Measurements from ENCODE around the gene CNTRL.

CNTRL gene

DNA sequence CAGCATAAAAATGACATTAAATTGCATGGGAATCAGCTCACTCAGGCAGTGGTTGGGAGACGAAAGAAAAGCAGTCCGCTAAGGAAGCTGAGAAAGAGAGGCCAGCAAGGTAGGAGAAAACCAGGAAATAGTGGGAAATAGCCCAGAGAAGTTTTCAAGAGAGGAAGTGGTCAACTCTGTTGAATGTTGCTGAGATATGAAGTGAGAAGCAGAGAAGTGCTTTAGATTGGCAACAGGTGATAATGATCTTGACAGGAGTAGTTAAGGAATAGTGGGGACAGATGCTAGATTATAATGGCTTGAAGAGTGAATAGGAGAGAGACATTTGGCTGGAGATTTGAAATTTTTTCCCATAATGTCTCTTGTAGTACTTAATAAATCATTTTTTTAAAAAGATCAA is 30.8 kb downstream of the CNTRL start:
- H3K4me3 ChIP-seq (ENCODE audit: low read depth, low read length), result no peak overlapping the region
- TF ChIP-seq, protein P1, sequence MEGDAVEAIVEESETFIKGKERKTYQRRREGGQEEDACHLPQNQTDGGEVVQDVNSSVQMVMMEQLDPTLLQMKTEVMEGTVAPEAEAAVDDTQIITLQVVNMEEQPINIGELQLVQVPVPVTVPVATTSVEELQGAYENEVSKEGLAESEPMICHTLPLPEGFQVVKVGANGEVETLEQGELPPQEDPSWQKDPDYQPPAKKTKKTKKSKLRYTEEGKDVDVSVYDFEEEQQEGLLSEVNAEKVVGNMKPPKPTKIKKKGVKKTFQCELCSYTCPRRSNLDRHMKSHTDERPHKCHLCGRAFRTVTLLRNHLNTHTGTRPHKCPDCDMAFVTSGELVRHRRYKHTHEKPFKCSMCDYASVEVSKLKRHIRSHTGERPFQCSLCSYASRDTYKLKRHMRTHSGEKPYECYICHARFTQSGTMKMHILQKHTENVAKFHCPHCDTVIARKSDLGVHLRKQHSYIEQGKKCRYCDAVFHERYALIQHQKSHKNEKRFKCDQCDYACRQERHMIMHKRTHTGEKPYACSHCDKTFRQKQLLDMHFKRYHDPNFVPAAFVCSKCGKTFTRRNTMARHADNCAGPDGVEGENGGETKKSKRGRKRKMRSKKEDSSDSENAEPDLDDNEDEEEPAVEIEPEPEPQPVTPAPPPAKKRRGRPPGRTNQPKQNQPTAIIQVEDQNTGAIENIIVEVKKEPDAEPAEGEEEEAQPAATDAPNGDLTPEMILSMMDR (IDR thresholded peaks at IDR 0.05; ENCODE audit: low read depth, low read length), result no peak
- no peak for TF ChIP-seq MYC (IDR thresholded peaks at IDR 0.05; ENCODE audit: low read depth, low read length)
- no peak for TF ChIP-seq POLR2A (IDR thresholded peaks at IDR 0.05; ENCODE audit: extremely low read depth, insufficient read length)
- TF ChIP-seq, protein P2, sequence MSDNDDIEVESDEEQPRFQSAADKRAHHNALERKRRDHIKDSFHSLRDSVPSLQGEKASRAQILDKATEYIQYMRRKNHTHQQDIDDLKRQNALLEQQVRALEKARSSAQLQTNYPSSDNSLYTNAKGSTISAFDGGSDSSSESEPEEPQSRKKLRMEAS (IDR thresholded peaks at IDR 0.05; ENCODE audit: low read depth, low read length), result no peak
- DNase-seq (ENCODE audit: low read depth), result peak; percentile 35

DNA sequence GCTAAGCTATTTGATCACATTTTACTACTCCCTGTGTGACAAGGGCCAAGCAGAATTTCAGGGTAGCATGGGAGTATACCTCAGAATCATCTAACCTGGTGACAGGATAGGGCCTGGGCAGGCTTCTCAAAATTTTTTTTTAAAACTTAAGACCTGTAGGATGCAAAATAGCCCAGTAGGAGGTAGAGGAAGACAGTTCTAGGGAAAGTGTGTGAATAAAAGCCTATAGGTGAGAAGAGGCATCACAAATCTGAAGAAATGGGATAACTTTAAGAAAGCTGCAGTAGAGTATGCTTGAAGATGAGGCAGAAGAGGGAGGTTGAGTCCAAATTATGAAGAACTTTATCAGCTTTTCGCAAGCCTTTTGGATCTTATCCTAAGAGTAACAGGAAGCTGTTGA is 32.3 kb downstream of the CNTRL start:
- peak; percentile 59 for DNase-seq (ENCODE audit: low read depth)
- H3K4me3 ChIP-seq (ENCODE audit: low read depth, low read length), result no peak overlapping the region
- TF ChIP-seq, protein P1 (IDR thresholded peaks at IDR 0.05; ENCODE audit: low read depth, low read length), result peak; percentile 9
- TF ChIP-seq, protein P2 (IDR thresholded peaks at IDR 0.05; ENCODE audit: low read depth, low read length), result no peak

DNA sequence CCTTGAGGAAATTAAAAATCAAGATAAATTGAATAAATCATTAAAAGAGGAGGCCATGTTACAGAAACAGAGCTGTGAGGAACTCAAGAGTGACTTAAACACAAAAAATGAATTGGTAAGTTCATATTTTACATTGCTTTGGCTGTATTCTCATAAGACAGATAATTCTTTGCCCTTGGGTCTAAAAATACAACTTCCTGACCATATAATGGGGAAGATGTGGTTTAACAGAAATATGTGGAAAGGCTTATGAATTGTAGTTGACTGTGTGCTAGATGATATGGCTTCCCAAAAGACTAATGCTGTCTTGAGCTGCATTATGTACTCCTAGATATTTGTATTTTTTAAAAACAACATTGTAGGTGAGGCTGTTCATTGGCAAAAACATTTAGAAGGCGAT is 33.1 kb downstream of the CNTRL start:
- TF ChIP-seq, protein P2 (IDR thresholded peaks at IDR 0.05; ENCODE audit: low read depth, low read length), result no peak
- TF ChIP-seq MYC (IDR thresholded peaks at IDR 0.05; ENCODE audit: low read depth, low read length), result no peak
- no peak for TF ChIP-seq POLR2A (IDR thresholded peaks at IDR 0.05; ENCODE audit: extremely low read depth, insufficient read length)
- TF ChIP-seq, protein P1 (IDR thresholded peaks at IDR 0.05; ENCODE audit: low read depth, low read length), result no peak
- DNase-seq (ENCODE audit: low read depth), result peak; percentile 74
- peak overlapping the region; percentile 18 for H3K4me3 ChIP-seq (ENCODE audit: low read depth, low read length)

DNA sequence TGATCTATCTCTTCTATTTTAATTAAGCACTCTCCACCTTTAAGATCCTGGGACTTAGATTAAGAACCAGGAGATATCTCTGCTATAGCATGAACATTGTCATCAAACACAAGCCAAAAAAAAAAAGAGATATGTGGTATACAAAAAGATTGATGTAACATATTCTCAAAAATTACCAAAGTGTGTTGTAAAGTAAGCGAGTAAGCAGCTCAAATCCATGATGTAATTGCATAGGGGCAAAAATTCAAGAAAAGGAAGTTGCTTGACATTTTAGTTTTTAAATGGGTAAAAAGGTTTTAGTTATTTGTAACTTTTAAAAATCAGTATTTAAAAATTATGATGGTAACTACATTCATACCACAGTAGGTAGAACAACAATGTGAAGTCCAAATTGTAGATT is 40.7 kb downstream of the CNTRL start:
- DNase-seq (ENCODE audit: low read depth), result peak; percentile 15

DNA sequence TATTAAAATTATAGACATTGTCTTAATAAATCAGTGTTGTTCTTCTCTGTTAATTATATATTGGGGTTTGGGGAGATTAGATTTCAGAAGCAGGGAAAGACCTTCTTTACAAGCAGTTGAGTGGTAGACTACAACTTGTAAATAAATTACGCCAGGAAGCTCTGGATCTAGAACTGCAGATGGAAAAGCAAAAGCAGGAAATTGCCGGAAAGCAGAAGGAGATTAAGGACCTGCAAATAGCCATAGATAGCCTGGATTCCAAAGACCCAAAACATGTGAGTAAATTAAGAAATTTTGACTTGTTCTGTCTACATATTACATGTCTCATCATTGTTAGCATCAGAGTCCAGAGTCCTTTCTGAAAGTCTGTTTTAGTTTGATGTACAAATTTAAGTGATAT is 43.5 kb downstream of the CNTRL start:
- no peak overlapping the region for H3K4me3 ChIP-seq (ENCODE audit: low read depth, low read length)
- TF ChIP-seq, protein P1 (IDR thresholded peaks at IDR 0.05; ENCODE audit: low read depth, low read length), result no peak
- TF ChIP-seq MYC (IDR thresholded peaks at IDR 0.05; ENCODE audit: low read depth, low read length), result no peak
- no peak for TF ChIP-seq POLR2A (IDR thresholded peaks at IDR 0.05; ENCODE audit: extremely low read depth, insufficient read length)
- TF ChIP-seq, protein P2 (IDR thresholded peaks at IDR 0.05; ENCODE audit: low read depth, low read length), result no peak
- DNase-seq (ENCODE audit: low read depth), result no peak

More for the DNA sequence above, 40.7 kb downstream of the CNTRL start:
- TF ChIP-seq, protein P2 (IDR thresholded peaks at IDR 0.05; ENCODE audit: low read depth, low read length), result no peak
- no peak for TF ChIP-seq POLR2A (IDR thresholded peaks at IDR 0.05; ENCODE audit: extremely low read depth, insufficient read length)
- no peak overlapping the region for H3K4me3 ChIP-seq (ENCODE audit: low read depth, low read length)

DNA sequence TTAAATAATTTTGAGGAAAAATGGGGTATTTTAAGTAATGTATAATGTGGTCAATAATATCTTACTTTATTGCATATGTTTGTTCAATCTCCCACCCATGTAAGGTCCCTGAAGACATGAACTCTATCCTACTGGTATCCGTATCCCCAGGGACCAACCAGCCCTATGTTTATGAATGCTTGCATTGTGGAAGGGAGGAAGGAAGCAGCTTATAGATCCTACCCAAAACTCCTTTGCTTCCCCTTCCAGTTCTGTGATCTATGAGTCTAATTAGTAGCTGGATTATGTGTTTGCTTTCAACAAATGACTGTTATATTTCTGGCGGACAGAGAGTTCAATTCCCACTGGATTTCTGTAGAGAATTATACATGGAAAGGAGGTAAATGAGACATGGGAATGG is 45.6 kb downstream of the CNTRL start:
- DNase-seq (ENCODE audit: low read depth), result peak; percentile 14
- no peak overlapping the region for H3K4me3 ChIP-seq (ENCODE audit: low read depth, low read length)
- TF ChIP-seq, protein P2 (IDR thresholded peaks at IDR 0.05; ENCODE audit: low read depth, low read length), result no peak
- TF ChIP-seq, protein P1 (IDR thresholded peaks at IDR 0.05; ENCODE audit: low read depth, low read length), result no peak
- TF ChIP-seq POLR2A (IDR thresholded peaks at IDR 0.05; ENCODE audit: extremely low read depth, insufficient read length), result no peak
- no peak for TF ChIP-seq MYC (IDR thresholded peaks at IDR 0.05; ENCODE audit: low read depth, low read length)

Data from NB4 (cell line).